Choroid plexus epithelial cell (primary cell): ENCODE data around the gene MEF2B.
"Not testable (repeated sequence)": the region's sequence is repeated elsewhere in the genome, so short reads cannot be mapped to it uniquely, and the experiment has no call there.

Experiments used
- DNase-seq: peaks from one replicate; pipeline ENCODE4 v3.0.0-alpha.2; 2010; ENCODE audit warnings: low read depth
- H3K4me3 ChIP-seq: 2 replicates; pipeline ENCODE4 v1.5.1; 2011; ENCODE audit warnings: low read depth, mild to moderate bottlenecking, control low read depth, low read length, moderate library complexity
- TF ChIP-seq, protein P1 (sequence below): conservative IDR thresholded peaks from 2 replicates; pipeline ENCODE4 v1.5.1; 2011; ENCODE audit warnings: low read depth, mild to moderate bottlenecking, control low read depth, inconsistent platforms, low read length, moderate library complexity

The MEF2B gene

DNA sequence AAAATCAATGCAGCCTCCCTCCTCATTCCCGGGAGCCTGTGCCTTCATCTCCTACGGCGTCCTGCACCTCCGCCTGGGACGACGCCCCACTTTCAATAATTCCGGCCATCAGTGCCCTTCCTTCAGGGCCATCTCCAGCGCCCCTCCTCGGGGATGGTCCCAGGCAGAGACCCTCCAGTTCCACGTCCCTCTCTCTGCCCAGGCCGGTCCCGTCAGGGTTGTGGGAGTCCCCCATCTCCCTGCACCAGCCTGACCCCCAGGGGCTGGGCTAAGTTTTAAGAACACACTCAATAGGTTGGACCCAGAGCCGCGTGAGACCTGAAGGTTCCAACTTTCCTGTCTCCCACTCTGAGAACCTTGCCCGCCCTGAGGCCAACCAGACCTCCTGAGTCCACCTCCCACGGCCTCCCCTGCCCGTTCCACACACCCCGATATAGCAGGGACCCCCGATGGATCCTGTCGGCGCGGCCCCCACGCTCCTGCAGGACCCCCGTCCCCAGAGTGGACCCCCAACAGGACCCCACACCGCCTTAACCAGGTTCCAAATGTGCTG is 32.4 kb downstream of the MEF2B start:
- peak; percentile 12 for DNase-seq
- TF ChIP-seq, protein P1, sequence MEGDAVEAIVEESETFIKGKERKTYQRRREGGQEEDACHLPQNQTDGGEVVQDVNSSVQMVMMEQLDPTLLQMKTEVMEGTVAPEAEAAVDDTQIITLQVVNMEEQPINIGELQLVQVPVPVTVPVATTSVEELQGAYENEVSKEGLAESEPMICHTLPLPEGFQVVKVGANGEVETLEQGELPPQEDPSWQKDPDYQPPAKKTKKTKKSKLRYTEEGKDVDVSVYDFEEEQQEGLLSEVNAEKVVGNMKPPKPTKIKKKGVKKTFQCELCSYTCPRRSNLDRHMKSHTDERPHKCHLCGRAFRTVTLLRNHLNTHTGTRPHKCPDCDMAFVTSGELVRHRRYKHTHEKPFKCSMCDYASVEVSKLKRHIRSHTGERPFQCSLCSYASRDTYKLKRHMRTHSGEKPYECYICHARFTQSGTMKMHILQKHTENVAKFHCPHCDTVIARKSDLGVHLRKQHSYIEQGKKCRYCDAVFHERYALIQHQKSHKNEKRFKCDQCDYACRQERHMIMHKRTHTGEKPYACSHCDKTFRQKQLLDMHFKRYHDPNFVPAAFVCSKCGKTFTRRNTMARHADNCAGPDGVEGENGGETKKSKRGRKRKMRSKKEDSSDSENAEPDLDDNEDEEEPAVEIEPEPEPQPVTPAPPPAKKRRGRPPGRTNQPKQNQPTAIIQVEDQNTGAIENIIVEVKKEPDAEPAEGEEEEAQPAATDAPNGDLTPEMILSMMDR, result no peak
- peak overlapping the region; percentile 91 for H3K4me3 ChIP-seq

DNA sequence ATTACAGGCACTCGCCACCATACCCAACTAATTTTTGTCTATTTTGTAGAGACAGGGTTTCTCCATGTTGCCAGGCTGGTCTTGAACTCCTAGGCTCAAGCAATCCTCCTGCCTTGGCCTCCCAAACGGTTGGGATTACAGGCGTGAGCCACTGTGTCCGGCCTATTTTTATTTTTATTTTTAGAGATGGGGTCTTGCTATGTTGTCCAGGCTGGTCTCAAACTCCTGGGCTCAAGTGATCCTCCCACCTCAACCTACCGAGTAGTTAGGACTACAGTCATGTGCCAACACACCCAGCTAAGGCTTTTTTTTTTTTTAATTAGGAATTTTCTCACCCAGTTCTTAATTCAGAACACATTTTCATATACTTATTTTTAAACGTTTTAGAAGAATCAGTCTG is 34.4 kb downstream of the MEF2B start:
- DNase-seq, H3K4me3 ChIP-seq: not testable (repeated sequence)

DNA sequence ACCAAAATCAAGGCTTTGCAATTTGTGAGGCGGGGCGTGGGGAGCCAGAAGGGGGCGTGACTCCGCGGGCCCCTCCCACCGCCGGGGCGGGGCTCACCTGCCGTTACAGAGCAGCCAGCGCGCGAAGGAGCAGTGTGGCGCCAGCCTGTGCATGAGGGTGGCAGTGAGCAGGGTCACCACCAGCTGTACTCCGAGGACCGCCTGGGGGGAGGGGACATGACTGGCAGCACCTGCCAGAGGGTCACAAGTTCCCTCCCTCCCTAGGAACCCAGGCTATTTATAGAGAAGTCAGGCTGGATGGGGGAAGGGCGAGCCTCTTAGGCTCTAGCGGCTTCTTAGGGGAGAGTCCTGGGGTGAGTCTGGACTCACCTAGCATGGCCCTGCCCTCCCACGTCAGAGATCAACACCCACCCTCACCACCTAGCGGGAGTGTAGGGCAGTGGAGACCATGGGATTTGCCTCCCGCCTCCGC is 35.3 kb downstream of the MEF2B start:
- TF ChIP-seq, protein P1, result no peak
- no peak for DNase-seq
- no peak overlapping the region for H3K4me3 ChIP-seq

DNA sequence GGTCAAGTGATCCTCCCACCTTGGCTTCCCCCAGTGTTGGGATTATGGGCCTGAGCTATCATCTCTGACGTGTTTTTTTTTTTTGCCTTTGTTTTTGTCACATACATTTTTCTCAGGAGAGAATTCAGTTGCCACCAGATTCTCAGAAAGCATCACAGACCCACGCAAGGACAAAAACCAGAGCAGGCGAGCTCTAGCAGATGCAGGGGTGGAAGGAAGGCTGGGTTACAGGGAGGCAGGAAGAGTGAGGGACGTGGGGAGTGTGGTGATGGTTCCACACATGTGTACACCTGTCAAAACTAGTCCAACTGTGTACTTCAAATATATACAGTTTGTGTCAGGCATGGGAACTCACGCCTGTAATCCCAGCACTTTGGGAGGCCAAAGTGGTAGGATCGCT is 36.1 kb downstream of the MEF2B start:
- TF ChIP-seq, protein P1, result no peak
- DNase-seq, result no peak

DNA sequence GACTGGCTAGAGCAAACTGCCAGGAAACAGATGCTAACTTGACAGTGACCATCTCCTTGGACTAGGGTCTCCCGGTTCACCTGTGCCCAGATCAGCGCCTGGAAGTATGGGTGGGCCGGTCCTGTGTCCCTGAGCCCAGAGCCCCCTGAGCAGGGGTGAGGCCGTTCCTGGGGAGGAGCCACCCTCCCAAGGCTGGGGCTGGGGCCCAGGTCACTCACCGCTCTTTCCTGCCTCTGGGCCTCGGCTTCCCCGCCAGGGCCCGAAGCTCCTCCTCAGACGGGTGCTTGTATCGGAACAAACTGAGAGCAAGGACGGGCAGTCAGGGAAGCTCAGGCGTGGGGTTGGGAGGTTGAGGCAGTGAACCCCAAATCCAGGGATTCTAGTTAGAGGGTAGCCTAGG is 37.2 kb downstream of the MEF2B start:
- no peak for DNase-seq
- TF ChIP-seq, protein P1, result no peak
- H3K4me3 ChIP-seq, result no peak overlapping the region

More for the DNA sequence above, 36.1 kb downstream of the MEF2B start:
- H3K4me3 ChIP-seq, result no peak overlapping the region

DNA sequence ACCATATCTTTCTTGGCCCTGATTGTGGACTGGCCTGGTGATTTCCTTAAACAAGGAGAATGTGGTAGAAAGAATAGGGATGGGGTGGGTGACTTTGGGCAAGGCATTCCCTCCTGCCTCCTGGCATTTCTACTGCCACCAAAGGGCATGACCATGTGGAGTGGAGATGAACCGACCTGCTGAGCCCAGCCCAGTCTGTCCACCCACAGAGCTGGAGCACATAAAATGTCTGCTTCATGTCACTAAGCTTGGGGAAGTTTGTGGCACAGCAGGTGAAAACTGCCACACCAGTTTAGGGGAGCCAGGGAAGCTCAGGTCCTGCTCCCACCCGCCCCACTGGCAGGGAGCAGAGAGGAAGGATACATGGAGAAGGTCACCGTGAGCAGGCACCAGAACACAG is 38.1 kb downstream of the MEF2B start:
- no peak for DNase-seq

DNA sequence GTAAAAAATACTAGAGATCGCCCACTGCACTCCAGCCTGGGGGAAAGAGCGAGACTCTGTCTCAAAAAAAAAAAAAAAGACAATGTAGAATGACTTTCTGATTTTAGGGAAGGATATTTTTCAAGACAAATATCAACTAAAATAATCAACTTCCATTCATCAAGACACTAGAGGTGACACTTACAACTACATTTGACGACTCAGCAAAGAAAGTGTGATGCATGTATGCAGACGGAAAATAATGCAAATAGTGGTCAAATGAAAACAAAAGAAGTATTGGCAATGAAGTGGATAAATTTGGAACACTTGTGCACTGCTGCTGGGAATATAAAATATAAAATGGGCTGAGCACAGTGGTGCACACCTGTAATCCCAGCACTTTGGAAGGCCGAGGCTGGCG is 44.0 kb downstream of the MEF2B start:
- H3K4me3 ChIP-seq, result no peak overlapping the region
- DNase-seq, result no peak
- TF ChIP-seq, protein P1, result no peak

More for the DNA sequence above, 38.1 kb downstream of the MEF2B start:
- TF ChIP-seq, protein P1, result no peak
- H3K4me3 ChIP-seq, result no peak overlapping the region
